ENCODE measurements around the gene BMERB1. TPM values are rescaled to one million over a fixed set of nuclear protein-coding genes. Genes with fewer than 3 reads are reported as not detected.
"Not testable (repeated sequence)": the region's sequence is repeated elsewhere in the genome, so short reads cannot be mapped to it uniquely, and the experiment has no call there.

Gene BMERB1
- total RNA-seq, 1 donor from 2014 or later, result 17.4 TPM

DNA sequence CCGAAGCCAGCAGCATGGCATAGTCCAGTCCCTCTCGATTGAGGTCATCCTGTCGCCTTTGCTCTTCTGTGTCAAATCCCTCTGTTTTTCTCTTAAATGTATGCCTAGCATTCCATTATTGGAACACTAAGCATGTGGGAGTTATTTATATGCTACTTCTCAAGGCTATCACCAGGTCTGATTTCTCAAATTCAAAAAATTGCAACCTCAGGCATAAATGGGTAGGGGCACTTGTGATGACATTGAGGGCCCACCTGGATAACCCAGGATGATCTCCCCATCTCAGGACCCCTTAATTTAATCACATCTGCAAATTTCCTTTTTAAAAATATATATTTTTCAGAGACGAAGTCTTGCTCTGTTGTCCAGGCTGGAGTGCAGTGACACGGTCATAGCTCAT lies 95.7 kb downstream of the BMERB1 start:
- no peaks in the 10 kb centered on the region for H3K36me3 Mint-ChIP-seq (ENCODE audit: low read depth)
- no peaks in the 10 kb centered on the region for H3K4me1 Mint-ChIP-seq (ENCODE audit: low read depth)
- no peak overlapping the region for H3K27ac Mint-ChIP-seq

DNA sequence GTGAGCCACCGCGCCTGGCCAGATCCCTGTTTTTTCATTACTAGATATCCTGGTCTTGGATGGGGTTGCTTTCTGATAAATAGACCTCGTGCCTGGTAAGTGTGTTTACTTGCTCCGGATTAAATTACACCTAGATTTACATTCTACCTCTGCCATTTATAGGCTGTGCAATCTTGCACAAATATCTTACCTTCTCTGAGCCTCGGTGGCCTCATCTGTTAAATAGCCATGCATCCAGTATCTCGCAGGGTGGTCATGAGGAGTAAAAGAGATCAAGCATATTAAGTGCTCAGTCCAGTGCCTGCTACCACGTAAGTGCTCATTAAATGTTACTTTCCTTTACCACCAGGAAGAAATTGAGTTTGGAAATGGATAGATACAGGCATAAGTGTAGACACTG lies 98.4 kb downstream of the BMERB1 start:
- Mint-ChIP-seq H3K27ac (no peak overlapping the region), H3K4me3 (no peak overlapping the region), H3K9me3 (peaks cover 5% of the 10 kb centered on the region), H3K4me1 (ENCODE audit: low read depth) (no peaks in the 10 kb centered on the region), H3K27me3 (ENCODE audit: insufficient read depth) (no peaks in the 10 kb centered on the region), H3K36me3 (ENCODE audit: low read depth) (no peaks in the 10 kb centered on the region)
- no peak for DNase-seq (ENCODE audit: low spot score)
- intact Hi-C loops (cut with micrococcal nuclease), result no loop called here

More for the DNA sequence above, 95.7 kb downstream of the BMERB1 start:
- Mint-ChIP-seq H3K27me3 (ENCODE audit: insufficient read depth) (no peaks in the 10 kb centered on the region), H3K9me3 (peaks cover 5% of the 10 kb centered on the region), H3K4me3 (no peak overlapping the region)
- intact Hi-C loops (cut with micrococcal nuclease), result no loop called here
- no peak for DNase-seq (ENCODE audit: low spot score)

DNA sequence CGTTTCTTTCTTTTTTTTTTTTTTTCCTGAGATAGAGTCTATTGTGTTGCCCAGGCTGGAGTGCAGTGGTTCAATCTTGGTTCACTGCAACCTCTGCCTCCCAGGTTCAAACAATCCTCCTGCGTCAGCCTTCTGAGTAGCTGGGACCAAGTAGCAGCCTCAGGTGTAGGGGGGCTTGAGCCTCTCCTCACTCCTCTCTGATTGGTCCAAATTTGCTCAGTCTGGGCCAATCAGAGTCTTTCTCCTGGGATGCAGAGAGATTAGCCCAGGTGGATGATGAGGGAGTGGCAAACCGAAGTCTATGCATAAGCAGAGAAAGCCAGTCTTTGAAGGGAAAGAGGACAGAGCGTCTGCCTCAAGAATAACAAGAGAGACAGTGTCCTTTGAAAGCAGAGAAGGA lies 99.0 kb downstream of the BMERB1 start:
- Mint-ChIP-seq H3K36me3 (ENCODE audit: low read depth) (no peaks in the 10 kb centered on the region), H3K27me3 (ENCODE audit: insufficient read depth) (no peaks in the 10 kb centered on the region), H3K27ac (no peak overlapping the region), H3K4me3 (no peak overlapping the region), H3K9me3 (peaks cover 5% of the 10 kb centered on the region), H3K4me1 (ENCODE audit: low read depth) (no peaks in the 10 kb centered on the region)
- no peak for DNase-seq (ENCODE audit: low spot score)
- intact Hi-C loops (cut with micrococcal nuclease), result no loop called here

DNA sequence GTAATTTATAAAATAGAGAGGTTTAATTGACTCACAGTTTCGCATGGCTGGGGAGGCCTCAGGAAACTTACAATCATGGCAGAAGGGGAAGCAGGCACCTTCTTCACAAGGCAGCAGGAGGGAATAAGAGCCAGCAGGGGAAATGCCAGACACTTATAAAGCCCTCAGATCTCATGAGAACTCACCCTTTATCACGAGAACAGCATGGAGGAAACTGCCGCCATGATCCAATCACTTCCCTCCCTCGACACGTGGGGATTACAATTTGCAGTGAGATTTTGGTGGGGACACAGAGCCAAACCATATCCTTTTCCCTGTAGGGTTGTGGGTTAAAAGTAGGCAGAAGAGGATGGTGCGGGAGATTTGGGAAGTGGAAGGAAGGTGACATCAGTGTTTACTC lies 101.4 kb downstream of the BMERB1 start:
- no peak for DNase-seq (ENCODE audit: low spot score)
- Mint-ChIP-seq H3K4me3 (no peak overlapping the region), H3K4me1 (ENCODE audit: low read depth) (no peaks in the 10 kb centered on the region), H3K9me3 (peaks cover 5% of the 10 kb centered on the region), H3K27ac (no peak overlapping the region), H3K36me3 (ENCODE audit: low read depth) (no peaks in the 10 kb centered on the region), H3K27me3 (ENCODE audit: insufficient read depth) (no peaks in the 10 kb centered on the region)
- intact Hi-C loops (cut with micrococcal nuclease), result no loop called here

DNA sequence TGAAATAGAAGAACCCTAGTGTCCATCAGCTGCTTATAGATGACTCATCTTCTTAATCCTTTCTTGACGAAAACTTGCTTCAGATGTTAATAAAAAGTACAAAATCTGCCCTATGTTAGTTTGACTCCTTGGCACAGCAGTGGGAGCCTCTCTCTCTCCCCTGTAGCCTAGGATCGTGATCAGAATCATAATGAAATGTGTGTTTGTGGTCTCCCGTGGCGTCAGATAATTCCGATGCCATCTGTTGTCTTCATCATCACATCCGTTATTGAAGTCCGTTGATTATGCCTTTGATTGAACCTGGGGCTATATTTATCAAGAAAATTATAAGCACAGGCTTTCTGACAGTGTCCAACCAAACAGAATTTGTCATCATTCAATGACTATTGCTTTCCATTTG lies 102.5 kb downstream of the BMERB1 start:
- DNase-seq (ENCODE audit: low spot score), result no peak
- no peaks in the 10 kb centered on the region for H3K4me1 Mint-ChIP-seq (ENCODE audit: low read depth)
- no peak overlapping the region for H3K4me3 Mint-ChIP-seq
- no peaks in the 10 kb centered on the region for H3K27me3 Mint-ChIP-seq (ENCODE audit: insufficient read depth)
- no peak overlapping the region for H3K27ac Mint-ChIP-seq
- H3K36me3 Mint-ChIP-seq (ENCODE audit: low read depth), result no peaks in the 10 kb centered on the region
- intact Hi-C loops (cut with micrococcal nuclease), result no loop called here
- peaks cover 5% of the 10 kb centered on the region for H3K9me3 Mint-ChIP-seq

DNA sequence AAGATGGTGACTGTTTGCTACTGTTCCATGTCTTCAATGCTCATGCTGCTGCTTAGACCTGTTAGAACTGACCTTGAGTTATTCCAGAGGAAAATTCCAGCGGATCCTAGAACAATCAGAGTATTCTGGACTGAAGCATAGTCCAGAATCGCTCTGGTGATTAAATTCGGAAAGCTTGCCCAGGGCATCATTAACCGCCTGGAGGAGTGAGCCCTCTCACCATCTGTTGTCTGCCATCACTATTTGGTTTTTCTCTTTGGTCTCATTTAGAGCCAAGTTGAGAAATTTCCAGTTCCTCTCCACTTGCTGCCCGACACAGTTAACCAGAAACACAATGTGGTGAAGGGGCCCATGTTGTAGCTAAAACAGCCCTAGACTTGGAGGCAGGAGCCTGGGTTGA lies 104.1 kb downstream of the BMERB1 start:
- no peaks in the 10 kb centered on the region for H3K36me3 Mint-ChIP-seq (ENCODE audit: low read depth)
- H3K9me3 Mint-ChIP-seq, result no peaks in the 10 kb centered on the region
- intact Hi-C loops (cut with micrococcal nuclease), result no loop called here
- H3K27ac Mint-ChIP-seq, result no peak overlapping the region
- H3K27me3 Mint-ChIP-seq (ENCODE audit: insufficient read depth), result no peaks in the 10 kb centered on the region
- DNase-seq (ENCODE audit: low spot score), result no peak
- no peak overlapping the region for H3K4me3 Mint-ChIP-seq
- no peaks in the 10 kb centered on the region for H3K4me1 Mint-ChIP-seq (ENCODE audit: low read depth)

DNA sequence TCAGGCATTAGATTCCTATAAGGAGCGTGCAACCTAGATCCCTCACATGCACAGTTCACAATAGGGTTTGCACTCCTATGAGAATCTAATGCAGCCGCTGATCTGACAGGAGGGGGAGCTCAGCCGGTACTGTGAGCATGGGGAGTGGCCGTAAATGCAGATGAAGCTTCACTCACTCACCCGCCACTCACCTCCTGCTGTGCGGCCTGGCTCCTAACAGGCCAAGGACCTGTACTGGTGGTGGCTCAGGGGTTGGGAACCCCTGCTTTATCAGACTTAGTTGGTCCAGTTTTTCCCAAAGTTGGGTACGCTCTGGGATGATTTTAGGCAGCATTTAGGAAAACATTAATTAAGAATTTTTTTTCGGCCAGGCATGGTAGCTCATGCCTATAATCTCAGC lies 104.8 kb downstream of the BMERB1 start:
- no peak for DNase-seq (ENCODE audit: low spot score)
- Mint-ChIP-seq H3K9me3 (no peaks in the 10 kb centered on the region), H3K27ac (no peak overlapping the region), H3K4me1 (ENCODE audit: low read depth) (no peaks in the 10 kb centered on the region), H3K36me3 (ENCODE audit: low read depth) (no peaks in the 10 kb centered on the region), H3K4me3 (no peak overlapping the region), H3K27me3 (ENCODE audit: insufficient read depth) (no peaks in the 10 kb centered on the region)
- intact Hi-C loops (cut with micrococcal nuclease), result no loop called here

DNA sequence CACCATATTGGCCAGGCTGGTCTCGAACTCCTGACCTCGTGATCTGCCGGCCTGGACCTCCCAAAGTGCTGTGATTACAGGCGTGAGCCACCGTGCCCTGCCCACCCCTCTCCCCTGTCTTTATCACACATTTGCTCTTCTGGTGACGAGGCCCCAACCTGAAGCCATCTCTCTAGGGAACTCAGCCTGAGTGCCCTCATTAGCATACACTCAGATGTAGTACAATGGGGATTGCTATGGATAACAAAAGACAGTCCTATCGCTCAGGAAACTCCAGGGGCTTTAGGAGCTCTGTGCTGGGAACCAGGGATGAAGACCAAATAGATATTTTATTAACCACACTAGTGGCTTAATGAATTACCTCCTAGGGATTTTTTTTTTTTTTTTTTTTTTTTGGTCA lies 107.9 kb downstream of the BMERB1 start:
- no peaks in the 10 kb centered on the region for H3K9me3 Mint-ChIP-seq
- H3K27me3 Mint-ChIP-seq (ENCODE audit: insufficient read depth), result no peaks in the 10 kb centered on the region
- H3K4me3 Mint-ChIP-seq, result no peak overlapping the region
- DNase-seq (ENCODE audit: low spot score), result no peak
- no peak overlapping the region for H3K27ac Mint-ChIP-seq
- no peaks in the 10 kb centered on the region for H3K4me1 Mint-ChIP-seq (ENCODE audit: low read depth)
- H3K36me3 Mint-ChIP-seq (ENCODE audit: low read depth), result no peaks in the 10 kb centered on the region
- intact Hi-C loops (cut with micrococcal nuclease), result no loop called here

DNA sequence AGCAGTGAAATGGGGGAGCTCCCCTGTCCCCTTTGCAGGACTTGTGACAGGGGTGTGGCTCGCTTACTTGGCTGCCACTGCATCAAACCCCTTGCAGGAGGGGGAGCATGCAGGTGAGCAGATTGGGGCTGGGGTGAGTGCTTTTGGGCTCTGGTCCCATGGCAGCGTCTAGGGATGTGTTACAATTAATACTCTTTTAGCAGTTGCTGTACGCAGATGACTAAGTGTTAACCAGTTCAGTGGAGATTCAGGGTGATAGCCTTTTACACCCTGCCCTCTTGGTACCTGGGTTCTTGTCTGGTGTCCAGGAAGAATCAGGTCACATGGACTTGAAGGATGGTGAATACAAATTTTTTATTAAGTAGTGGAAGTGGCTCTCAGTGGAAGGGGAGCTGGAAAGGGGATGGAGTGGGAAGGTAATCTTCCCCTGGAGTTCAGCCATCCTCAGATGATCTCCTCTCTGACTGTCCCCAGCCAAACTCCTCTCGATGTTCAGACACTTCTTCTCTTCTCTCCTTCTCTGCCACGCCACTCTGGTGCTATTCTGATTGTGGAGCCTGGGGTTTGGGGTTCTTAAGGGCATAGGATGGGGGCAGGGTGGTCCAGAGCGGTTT lies 108.5 kb downstream of the BMERB1 start:
- no peak for DNase-seq (ENCODE audit: low spot score)
- H3K4me3 Mint-ChIP-seq, result no peak overlapping the region
- intact Hi-C loops (cut with micrococcal nuclease), result no loop called here
- no peak overlapping the region for H3K27ac Mint-ChIP-seq
- H3K27me3 Mint-ChIP-seq (ENCODE audit: insufficient read depth), result no peaks in the 10 kb centered on the region
- H3K36me3 Mint-ChIP-seq (ENCODE audit: low read depth), result no peaks in the 10 kb centered on the region
- no peaks in the 10 kb centered on the region for H3K4me1 Mint-ChIP-seq (ENCODE audit: low read depth)
- H3K9me3 Mint-ChIP-seq, result no peaks in the 10 kb centered on the region

DNA sequence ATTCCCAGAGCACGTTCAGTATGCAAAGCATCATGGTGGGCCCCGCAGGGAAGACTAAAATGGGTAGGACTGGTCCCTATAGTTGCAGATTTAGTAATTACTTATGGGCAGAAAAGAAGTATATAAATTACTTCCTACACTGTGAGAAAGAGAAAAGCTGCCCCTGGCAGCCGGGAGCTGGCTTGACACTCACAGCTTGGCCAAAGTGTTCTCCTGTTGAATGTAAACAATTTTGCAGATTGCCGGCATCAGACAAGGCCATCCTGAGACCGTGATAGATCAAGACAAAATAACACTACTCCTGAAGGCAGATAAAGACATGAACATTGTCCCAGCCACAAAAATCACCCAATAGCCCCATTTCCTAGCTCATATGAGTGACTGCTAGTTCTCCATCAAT lies 110.0 kb downstream of the BMERB1 start:
- intact Hi-C loops (cut with micrococcal nuclease), result no loop called here
- Mint-ChIP-seq H3K27ac (no peak overlapping the region), H3K27me3 (ENCODE audit: insufficient read depth) (no peaks in the 10 kb centered on the region), H3K36me3 (ENCODE audit: low read depth) (no peaks in the 10 kb centered on the region), H3K4me3 (no peak overlapping the region), H3K9me3 (no peaks in the 10 kb centered on the region), H3K4me1 (ENCODE audit: low read depth) (peaks cover 5% of the 10 kb centered on the region)
- no peak for DNase-seq (ENCODE audit: low spot score)

DNA sequence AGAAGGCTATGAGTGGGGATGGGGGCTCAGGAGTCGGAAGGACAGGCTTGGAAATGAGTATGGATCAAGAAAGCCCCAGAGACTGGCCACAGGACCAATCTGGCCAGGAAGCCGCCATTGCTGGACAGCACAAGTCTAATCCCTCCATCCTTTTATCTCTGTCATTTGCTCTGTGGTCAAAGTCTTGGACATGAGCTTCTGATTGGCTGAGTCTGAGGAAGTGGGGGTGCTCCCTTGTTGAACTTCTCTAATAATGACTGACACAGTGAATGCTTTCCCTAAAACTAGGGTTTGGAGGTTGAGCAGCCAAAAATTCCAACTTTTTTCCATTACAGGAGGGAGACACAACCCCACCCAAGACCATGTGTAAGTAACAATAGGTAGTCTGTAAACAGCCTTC lies 111.2 kb downstream of the BMERB1 start:
- Mint-ChIP-seq H3K36me3 (ENCODE audit: low read depth) (no peaks in the 10 kb centered on the region), H3K27me3 (ENCODE audit: insufficient read depth) (no peaks in the 10 kb centered on the region), H3K4me1 (ENCODE audit: low read depth) (peaks cover 5% of the 10 kb centered on the region), H3K4me3 (no peak overlapping the region), H3K27ac (no peak overlapping the region), H3K9me3 (no peaks in the 10 kb centered on the region)
- DNase-seq (ENCODE audit: low spot score), result no peak
- intact Hi-C loops (cut with micrococcal nuclease), result no loop called here

DNA sequence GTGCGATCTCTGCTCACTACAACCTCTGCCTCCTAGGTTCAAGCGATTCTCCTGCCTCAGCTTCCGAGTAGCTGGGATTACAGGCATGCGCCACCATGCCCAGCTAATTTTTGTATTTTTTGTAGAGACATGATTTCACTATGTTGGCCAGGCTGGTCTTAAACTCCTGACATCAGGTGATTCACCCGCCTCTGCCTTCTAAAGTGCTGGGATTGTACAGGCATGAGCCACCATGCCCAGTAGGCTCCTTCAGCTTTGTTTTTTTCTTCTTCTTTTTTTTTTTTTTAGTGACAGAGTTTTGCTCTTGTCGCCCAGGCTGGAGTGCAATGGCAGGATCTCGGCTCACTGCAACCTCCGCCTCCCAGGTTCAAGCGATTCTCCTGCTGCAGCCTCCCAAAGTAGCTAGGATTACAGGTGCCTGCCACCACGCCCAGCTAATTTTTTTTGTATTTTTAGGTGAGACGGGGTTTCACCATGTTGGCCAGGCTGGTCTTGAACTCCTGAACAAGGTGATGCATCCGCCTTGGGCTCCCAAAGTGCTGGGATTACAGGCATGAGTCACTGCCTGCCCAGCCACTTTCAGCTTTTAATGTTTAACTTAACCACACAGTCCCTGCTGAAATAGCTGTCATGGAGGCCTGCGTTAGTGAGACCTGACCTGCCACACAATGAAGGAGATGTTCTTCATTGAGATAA lies 112.8 kb downstream of the BMERB1 start:
- H3K4me3 Mint-ChIP-seq; H3K27ac Mint-ChIP-seq; H3K9me3 Mint-ChIP-seq; H3K27me3 Mint-ChIP-seq (ENCODE audit: insufficient read depth); H3K36me3 Mint-ChIP-seq (ENCODE audit: low read depth); DNase-seq (ENCODE audit: low spot score); intact Hi-C loops (cut with micrococcal nuclease): not testable (repeated sequence)
- peaks cover 14% of the 10 kb centered on the region for H3K4me1 Mint-ChIP-seq (ENCODE audit: low read depth)

DNA sequence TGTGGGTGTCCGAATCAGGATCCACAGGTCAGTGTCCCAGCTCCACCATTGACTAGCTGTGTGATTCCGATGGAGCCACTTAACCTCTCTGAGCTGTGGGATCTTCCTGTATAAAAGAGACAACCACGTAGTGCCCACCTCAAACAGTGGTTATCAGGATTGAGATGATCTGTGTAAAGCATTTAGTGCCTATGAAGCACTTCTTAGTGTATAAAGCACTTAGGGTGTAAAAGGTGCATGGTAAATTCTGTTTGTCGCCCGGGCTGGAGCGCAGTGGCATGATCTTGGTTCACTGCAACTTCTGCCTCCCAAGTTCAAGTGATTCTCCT lies 113.3 kb downstream of the BMERB1 start:
- no peak overlapping the region for H3K4me3 Mint-ChIP-seq
- H3K9me3 Mint-ChIP-seq, result no peaks in the 10 kb centered on the region
- peaks cover 3% of the 10 kb centered on the region for H3K36me3 Mint-ChIP-seq (ENCODE audit: low read depth)
- no peak for DNase-seq (ENCODE audit: low spot score)
- intact Hi-C loops (cut with micrococcal nuclease), result no loop called here
- H3K27ac Mint-ChIP-seq, result no peak overlapping the region
- no peaks in the 10 kb centered on the region for H3K27me3 Mint-ChIP-seq (ENCODE audit: insufficient read depth)
- peaks cover 19% of the 10 kb centered on the region for H3K4me1 Mint-ChIP-seq (ENCODE audit: low read depth)

DNA sequence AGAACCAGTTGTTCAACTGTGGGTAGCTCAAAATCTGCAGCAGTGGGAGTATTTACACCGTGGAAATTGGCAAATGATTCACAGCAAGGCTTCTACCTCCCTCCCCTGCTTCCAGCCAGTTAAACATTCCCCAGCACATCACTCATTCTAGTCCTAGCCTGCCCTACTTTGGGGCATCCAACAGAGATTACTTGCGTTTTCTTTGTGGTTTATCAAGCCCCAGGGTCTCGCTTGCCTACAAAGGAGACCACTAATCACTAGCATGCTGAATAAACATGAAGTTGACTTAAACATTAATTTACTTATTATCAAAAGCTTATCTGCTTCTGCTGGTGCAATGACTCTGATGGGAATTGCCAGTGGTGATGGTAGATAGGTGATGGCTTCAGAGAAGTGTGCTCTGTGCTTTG lies 114.1 kb downstream of the BMERB1 start:
- Mint-ChIP-seq H3K4me3 (no peak overlapping the region), H3K36me3 (ENCODE audit: low read depth) (peaks cover 3% of the 10 kb centered on the region), H3K9me3 (no peaks in the 10 kb centered on the region), H3K27me3 (ENCODE audit: insufficient read depth) (no peaks in the 10 kb centered on the region), H3K4me1 (ENCODE audit: low read depth) (peaks cover 25% of the 10 kb centered on the region), H3K27ac (no peak overlapping the region)
- DNase-seq (ENCODE audit: low spot score), result no peak
- intact Hi-C loops (cut with micrococcal nuclease), result no loop called here
